ENCODE measurements around the gene IPO11. TPM values are rescaled to one million over a fixed set of nuclear protein-coding genes. Genes with fewer than 3 reads are reported as not detected.
"Not testable (repeated sequence)": the region's sequence is repeated elsewhere in the genome, so short reads cannot be mapped to it uniquely, and the experiment has no call there.

IPO11 gene
- total and polyA plus RNA-seq, 2 donors: 12.2 to 18.5 TPM

- WGBS: 94% methylated on average over 2 of the region's 6 CpGs
- Histone ChIP-seq H3K4me3 (ENCODE audit: low read length in 2 of 2) (no peak overlapping the region), H3K27me3 (ENCODE audit: control insufficient read depth in 2 of 2, insufficient read depth in 1 of 2, low read length in 1 of 2) (no peaks in the 10 kb centered on the region), H3K36me3 (ENCODE audit: control insufficient read depth in 2 of 2, insufficient read depth in 2 of 2, low read length in 1 of 2) (peaks cover 0 to under 1% of the 10 kb centered on the region in 2 donors), H3K9me3 (ENCODE audit: control insufficient read depth in 2 of 2, insufficient read depth in 1 of 2, low read length in 1 of 2) (no peaks in the 10 kb centered on the region), H3K4me1 (ENCODE audit: control insufficient read depth in 2 of 2, insufficient read depth in 2 of 2, low read length in 2 of 2) (no peaks in the 10 kb centered on the region), H3K27ac (ENCODE audit: low read depth in 1 of 2, low read length in 1 of 2) (no peak overlapping the region)
- DNase-seq (ENCODE audit: low read depth in 6 of 9, low spot score in 9 of 9): no peak
These were observed 102.1 kb downstream of the IPO11 start for GRCh38 chr5:62514510-62515119.

DNA sequence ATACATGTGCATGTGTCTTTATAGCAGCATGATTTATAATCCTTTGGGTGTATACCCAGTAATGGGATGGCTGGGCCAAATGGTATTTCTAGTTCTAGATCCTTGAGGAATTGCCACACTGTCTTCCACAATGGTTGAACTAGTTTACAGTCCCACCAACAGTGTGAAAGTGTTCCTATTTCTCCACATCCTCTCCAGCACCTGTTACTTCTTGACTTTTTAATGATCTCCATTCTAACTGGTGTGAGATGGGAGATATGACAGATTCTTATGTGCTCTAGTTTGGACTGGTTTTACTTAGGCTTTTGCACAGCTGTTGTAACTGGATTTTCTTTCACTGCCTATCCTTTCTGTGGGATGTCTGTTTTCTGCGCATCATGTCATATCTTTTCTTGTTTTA lies 108.2 kb downstream of the IPO11 start:
- not testable (repeated sequence) for H3K27ac ChIP-seq (ENCODE audit: low read depth in 1 of 2, low read length in 1 of 2); DNase-seq (ENCODE audit: low read depth in 6 of 9, low spot score in 9 of 9); H3K9me3 ChIP-seq (ENCODE audit: control insufficient read depth in 2 of 2, insufficient read depth in 1 of 2, low read length in 1 of 2); H3K4me1 ChIP-seq (ENCODE audit: control insufficient read depth in 2 of 2, insufficient read depth in 2 of 2, low read length in 2 of 2); H3K4me3 ChIP-seq (ENCODE audit: low read length in 2 of 2); H3K36me3 ChIP-seq (ENCODE audit: control insufficient read depth in 2 of 2, insufficient read depth in 2 of 2, low read length in 1 of 2); H3K27me3 ChIP-seq (ENCODE audit: control insufficient read depth in 2 of 2, insufficient read depth in 1 of 2, low read length in 1 of 2)
- 99% methylated on average over 1 of the region's 1 CpG for WGBS

- peaks cover 0 to 5% of the 10 kb centered on the region in 2 donors for H3K36me3 ChIP-seq (ENCODE audit: control insufficient read depth in 2 of 2, insufficient read depth in 2 of 2, low read length in 1 of 2)
- H3K4me3 ChIP-seq (ENCODE audit: low read length in 2 of 2): no peak overlapping the region
- no peaks in the 10 kb centered on the region for H3K9me3 ChIP-seq (ENCODE audit: control insufficient read depth in 2 of 2, insufficient read depth in 1 of 2, low read length in 1 of 2)
- H3K4me1 ChIP-seq (ENCODE audit: control insufficient read depth in 2 of 2, insufficient read depth in 2 of 2, low read length in 2 of 2): no peaks in the 10 kb centered on the region
- H3K27me3 ChIP-seq (ENCODE audit: control insufficient read depth in 2 of 2, insufficient read depth in 1 of 2, low read length in 1 of 2): no peaks in the 10 kb centered on the region
- H3K27ac ChIP-seq (ENCODE audit: low read depth in 1 of 2, low read length in 1 of 2): no peak overlapping the region
- 66% methylated on average over 2 of the region's 2 CpGs for WGBS
- DNase-seq (ENCODE audit: low read depth in 6 of 9, low spot score in 9 of 9): no peak
These were observed 108.8 kb downstream of the IPO11 start for GRCh38 chr5:62521319-62521718.

GRCh38 chr5:62522811-62523210 lies 110.2 kb downstream of the IPO11 start:
- H3K4me3 ChIP-seq (ENCODE audit: low read length in 2 of 2): no peak overlapping the region
- 100% methylated on average over 1 of the region's 1 CpG for WGBS
- no peak for DNase-seq (ENCODE audit: low read depth in 6 of 9, low spot score in 9 of 9)
- peaks cover 0 to 7% of the 10 kb centered on the region in 2 donors for H3K36me3 ChIP-seq (ENCODE audit: control insufficient read depth in 2 of 2, insufficient read depth in 2 of 2, low read length in 1 of 2)
- H3K9me3 ChIP-seq (ENCODE audit: control insufficient read depth in 2 of 2, insufficient read depth in 1 of 2, low read length in 1 of 2): no peaks in the 10 kb centered on the region
- H3K27me3 ChIP-seq (ENCODE audit: control insufficient read depth in 2 of 2, insufficient read depth in 1 of 2, low read length in 1 of 2): no peaks in the 10 kb centered on the region
- H3K4me1 ChIP-seq (ENCODE audit: control insufficient read depth in 2 of 2, insufficient read depth in 2 of 2, low read length in 2 of 2): no peaks in the 10 kb centered on the region
- H3K27ac ChIP-seq (ENCODE audit: low read depth in 1 of 2, low read length in 1 of 2): no peak overlapping the region

DNA sequence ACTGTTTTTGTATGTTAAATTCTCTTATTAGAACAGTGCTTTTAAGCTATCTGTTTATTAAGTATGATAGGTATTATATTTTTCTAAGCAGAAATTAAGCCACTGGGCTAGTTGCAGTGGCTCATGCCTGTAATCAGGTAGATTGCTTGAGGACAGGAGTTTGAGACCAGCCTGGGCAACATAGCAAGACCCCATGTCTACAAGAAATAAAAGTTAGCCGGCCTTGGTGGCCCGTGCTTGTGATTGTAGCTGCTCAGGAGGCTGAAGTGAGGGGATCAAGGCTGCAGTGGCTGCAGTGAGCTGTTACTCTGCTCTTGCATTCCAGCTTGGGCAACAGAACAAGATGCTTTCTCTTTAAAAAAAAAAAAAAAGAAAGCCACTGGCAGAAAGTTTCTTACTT lies 121.0 kb downstream of the IPO11 start:
- no peak overlapping the region for H3K27ac ChIP-seq (ENCODE audit: low read depth in 1 of 2, low read length in 1 of 2)
- no peaks in the 10 kb centered on the region for H3K9me3 ChIP-seq (ENCODE audit: control insufficient read depth in 2 of 2, insufficient read depth in 1 of 2, low read length in 1 of 2)
- no peaks in the 10 kb centered on the region for H3K27me3 ChIP-seq (ENCODE audit: control insufficient read depth in 2 of 2, insufficient read depth in 1 of 2, low read length in 1 of 2)
- no peak overlapping the region for H3K4me3 ChIP-seq (ENCODE audit: low read length in 2 of 2)
- 99% methylated on average over 2 of the region's 2 CpGs for WGBS
- peaks cover 2 to 6% of the 10 kb centered on the region in 2 donors for H3K36me3 ChIP-seq (ENCODE audit: control insufficient read depth in 2 of 2, insufficient read depth in 2 of 2, low read length in 1 of 2)
- H3K4me1 ChIP-seq (ENCODE audit: control insufficient read depth in 2 of 2, insufficient read depth in 2 of 2, low read length in 2 of 2): no peaks in the 10 kb centered on the region
- no peak for DNase-seq (ENCODE audit: low read depth in 6 of 9, low spot score in 9 of 9)

DNA sequence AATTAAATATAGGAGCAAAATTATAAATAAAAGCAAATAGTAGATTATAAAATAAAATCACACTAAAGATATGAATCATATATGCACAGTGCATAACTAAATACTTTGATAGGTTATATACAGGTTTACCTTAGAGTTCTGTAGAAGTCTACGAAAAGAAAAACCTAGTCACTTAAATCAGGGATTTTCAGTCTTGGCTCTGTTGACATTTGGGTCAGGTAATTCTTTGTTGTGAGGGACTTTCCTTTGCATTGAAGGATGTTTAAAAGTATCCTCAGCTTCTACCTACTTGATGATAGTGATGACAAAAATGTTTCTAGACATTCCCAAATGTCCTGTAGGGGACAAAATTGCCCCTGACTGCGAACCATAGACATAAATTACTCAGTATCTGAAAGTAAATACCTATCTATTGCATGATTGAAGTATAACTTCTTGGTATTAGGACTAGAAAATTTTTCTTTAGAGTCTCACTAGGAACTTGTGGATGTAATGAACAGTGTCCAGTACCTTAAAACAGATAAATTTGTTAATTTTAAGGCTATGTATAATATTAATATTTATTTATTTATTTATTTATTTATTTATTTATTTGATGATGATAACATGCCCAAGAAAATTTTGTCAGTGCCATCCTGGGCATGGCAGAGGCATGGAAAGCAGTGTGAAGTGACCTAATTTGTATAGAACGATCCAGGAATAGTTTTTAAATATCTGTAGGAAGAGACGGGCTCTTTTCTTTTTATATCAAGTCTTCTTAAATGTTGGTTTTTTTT lies 122.1 kb downstream of the IPO11 start:
- Histone ChIP-seq H3K9me3 (ENCODE audit: control insufficient read depth in 2 of 2, insufficient read depth in 1 of 2, low read length in 1 of 2) (no peaks in the 10 kb centered on the region), H3K4me1 (ENCODE audit: control insufficient read depth in 2 of 2, insufficient read depth in 2 of 2, low read length in 2 of 2) (no peaks in the 10 kb centered on the region), H3K36me3 (ENCODE audit: control insufficient read depth in 2 of 2, insufficient read depth in 2 of 2, low read length in 1 of 2) (peaks cover 2 to 6% of the 10 kb centered on the region in 2 donors), H3K27ac (ENCODE audit: low read depth in 1 of 2, low read length in 1 of 2) (no peak overlapping the region), H3K27me3 (ENCODE audit: control insufficient read depth in 2 of 2, insufficient read depth in 1 of 2, low read length in 1 of 2) (no peaks in the 10 kb centered on the region), H3K4me3 (ENCODE audit: low read length in 2 of 2) (no peak overlapping the region)
- WGBS: 74% methylated on average over 4 of the region's 4 CpGs
- DNase-seq (ENCODE audit: low read depth in 6 of 9, low spot score in 9 of 9): no peak

- H3K9me3 ChIP-seq (ENCODE audit: control insufficient read depth in 2 of 2, insufficient read depth in 1 of 2, low read length in 1 of 2): no peaks in the 10 kb centered on the region
- no peak for DNase-seq (ENCODE audit: low read depth in 6 of 9, low spot score in 9 of 9)
- no peaks in the 10 kb centered on the region for H3K27me3 ChIP-seq (ENCODE audit: control insufficient read depth in 2 of 2, insufficient read depth in 1 of 2, low read length in 1 of 2)
- no peak overlapping the region for H3K4me3 ChIP-seq (ENCODE audit: low read length in 2 of 2)
- peaks cover 1 to 2% of the 10 kb centered on the region in 2 donors for H3K36me3 ChIP-seq (ENCODE audit: control insufficient read depth in 2 of 2, insufficient read depth in 2 of 2, low read length in 1 of 2)
- H3K27ac ChIP-seq (ENCODE audit: low read depth in 1 of 2, low read length in 1 of 2): no peak overlapping the region
- over 99% methylated on average over 2 of the region's 2 CpGs for WGBS
- no peaks in the 10 kb centered on the region for H3K4me1 ChIP-seq (ENCODE audit: control insufficient read depth in 2 of 2, insufficient read depth in 2 of 2, low read length in 2 of 2)
These were observed 123.7 kb downstream of the IPO11 start for GRCh38 chr5:62536232-62536631.

GRCh38 chr5:62536783-62537182 lies 124.2 kb downstream of the IPO11 start:
- DNase-seq (ENCODE audit: low read depth in 6 of 9, low spot score in 9 of 9): no peak
- no peaks in the 10 kb centered on the region for H3K4me1 ChIP-seq (ENCODE audit: control insufficient read depth in 2 of 2, insufficient read depth in 2 of 2, low read length in 2 of 2)
- H3K4me3 ChIP-seq (ENCODE audit: low read length in 2 of 2): no peak overlapping the region
- H3K36me3 ChIP-seq (ENCODE audit: control insufficient read depth in 2 of 2, insufficient read depth in 2 of 2, low read length in 1 of 2): peaks cover 0 to 2% of the 10 kb centered on the region in 2 donors
- no peaks in the 10 kb centered on the region for H3K9me3 ChIP-seq (ENCODE audit: control insufficient read depth in 2 of 2, insufficient read depth in 1 of 2, low read length in 1 of 2)
- no peak overlapping the region for H3K27ac ChIP-seq (ENCODE audit: low read depth in 1 of 2, low read length in 1 of 2)
- no peaks in the 10 kb centered on the region for H3K27me3 ChIP-seq (ENCODE audit: control insufficient read depth in 2 of 2, insufficient read depth in 1 of 2, low read length in 1 of 2)
- WGBS: 98% methylated on average over 2 of the region's 2 CpGs

GRCh38 chr5:62538017-62538942 lies 125.7 kb downstream of the IPO11 start:
- H3K27me3 ChIP-seq (ENCODE audit: control insufficient read depth in 2 of 2, insufficient read depth in 1 of 2, low read length in 1 of 2): no peaks in the 10 kb centered on the region
- H3K4me1 ChIP-seq (ENCODE audit: control insufficient read depth in 2 of 2, insufficient read depth in 2 of 2, low read length in 2 of 2): no peaks in the 10 kb centered on the region
- peaks cover 0 to 2% of the 10 kb centered on the region in 2 donors for H3K36me3 ChIP-seq (ENCODE audit: control insufficient read depth in 2 of 2, insufficient read depth in 2 of 2, low read length in 1 of 2)
- DNase-seq (ENCODE audit: low read depth in 6 of 9, low spot score in 9 of 9): no peak
- no peak overlapping the region for H3K27ac ChIP-seq (ENCODE audit: low read depth in 1 of 2, low read length in 1 of 2)
- H3K4me3 ChIP-seq (ENCODE audit: low read length in 2 of 2): no peak overlapping the region
- WGBS: 96% methylated on average over 9 of the region's 9 CpGs
- no peaks in the 10 kb centered on the region for H3K9me3 ChIP-seq (ENCODE audit: control insufficient read depth in 2 of 2, insufficient read depth in 1 of 2, low read length in 1 of 2)
